ENCODE data around the gene BCHE. TPM values are rescaled to one million over a fixed set of nuclear protein-coding genes. Genes with fewer than 3 reads are reported as not detected.

BCHE gene
- total RNA-seq = 2.2 and 2.4 TPM in 2 replicates

DNA sequence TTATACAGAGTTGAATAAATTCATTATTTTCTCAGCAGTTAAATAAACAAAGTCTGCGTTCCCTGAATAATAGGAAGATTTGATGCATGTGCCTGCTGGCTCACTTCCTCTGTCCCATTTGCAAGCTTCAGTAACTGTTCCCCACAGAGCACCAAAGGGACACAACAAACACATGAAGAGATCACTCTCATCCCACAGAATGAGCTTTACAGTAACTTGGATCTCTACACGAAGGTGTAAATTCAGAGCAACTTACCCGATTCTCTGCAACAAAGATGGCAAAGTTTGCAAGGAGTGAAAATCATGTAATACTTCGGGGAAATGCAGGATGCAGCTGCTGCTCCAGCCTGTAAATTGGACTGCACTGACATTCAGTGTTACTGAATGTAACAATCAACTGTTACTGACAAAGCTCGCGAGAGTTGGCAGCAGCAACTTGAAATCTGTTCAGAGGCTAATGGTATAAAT, at the start of gene BCHE:
Gene BCHE (minus strand): TSS at position 366 of the 468 bp plus-strand sequence. CDS start 6,390 bp downstream, outside the sequence.

